ENCODE data around the gene GPR132. TPM values are rescaled to one million over a fixed set of nuclear protein-coding genes. Genes with fewer than 3 reads are reported as not detected.

Gene GPR132
- polyA plus RNA-seq, 2 of the 4 experiments (the other 2 are of a cell fraction): 0.18 to 0.19 TPM

DNA sequence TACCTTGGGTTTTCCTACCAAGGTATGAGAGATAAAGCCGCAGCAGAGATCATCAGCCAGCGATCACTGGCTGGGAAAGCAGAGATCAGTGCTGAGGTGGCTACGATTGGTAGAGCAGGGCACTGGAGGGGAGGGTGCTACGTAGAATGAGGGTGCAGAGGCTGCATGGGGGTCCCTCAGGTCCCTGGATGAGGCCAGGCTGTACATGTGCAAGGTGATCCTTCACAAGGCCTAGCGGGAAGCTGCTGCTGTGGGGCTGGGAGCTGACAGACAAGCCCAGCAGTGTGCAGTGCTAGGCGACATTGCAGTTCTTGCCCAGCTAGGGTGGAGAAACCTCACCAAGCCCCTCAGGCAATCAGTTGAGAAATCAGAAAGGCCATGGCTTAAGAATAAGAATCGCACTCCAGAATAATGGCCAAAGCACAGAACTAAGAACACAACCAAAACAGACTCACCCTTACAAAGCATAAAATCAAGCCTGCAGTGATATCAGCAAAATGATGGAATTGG, 37.2 kb upstream of the GPR132 start:
- CTCF ChIA-PET: interaction anchor here (0.9 to 1.5 kb wide), 4 partner anchors 8 to 12 kb away, joined by 3 to 6 read pairs (median 4); no protein-coding TSS in a partner anchor

DNA sequence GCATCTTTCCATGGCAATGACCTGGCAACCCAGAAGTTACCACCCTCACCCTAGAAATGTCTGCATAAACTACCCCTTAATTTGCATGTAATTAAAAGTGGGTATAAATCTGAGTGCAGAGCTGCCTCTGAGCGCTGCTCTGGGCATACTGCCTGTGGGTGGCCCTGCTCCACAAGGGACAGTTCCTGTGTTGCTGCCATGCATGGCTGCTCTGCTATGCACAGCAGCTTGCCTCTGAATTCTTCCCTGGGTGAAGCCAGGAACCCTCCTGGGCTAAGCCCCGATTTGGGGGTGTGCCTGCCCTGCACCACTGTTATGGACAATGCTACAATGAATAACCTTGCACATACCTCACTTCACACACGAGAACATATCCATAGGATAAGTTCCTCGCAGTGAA, 35.7 kb upstream of the GPR132 start:
- Histone ChIP-seq H3K4me2 (no peak overlapping the region), H3K9me3 (peaks cover 20% of the 10 kb centered on the region), H3K27ac (no peak overlapping the region), H3K4me3 (no peak overlapping the region), H3K4me1 (no peaks in the 10 kb centered on the region)
- DNase-seq (ENCODE audit: low read depth in 1 of 2, low spot score in 1 of 2) (no peak), FAIRE-seq (no peak), ATAC-seq (peak in 1 of 2 experiments; percentile 23; a peak in 1 of 6 replicates)
- CTCF ChIA-PET: no interaction called here
- POLR2A ChIA-PET: no interaction called here
- TF ChIP-seq EP300 (IDR thresholded peaks at IDR 0.05) (no peak), CBX2 (IDR thresholded peaks at IDR 0.05; ENCODE audit: borderline replicate concordance, low read depth) (no peak), CBX8 (IDR thresholded peaks at IDR 0.05) (no peak), RARB (CRISPR knock-in tag; IDR thresholded peaks at IDR 0.05) (no peak), NFE2L2 (conservative IDR thresholded peaks at IDR 0.05; ENCODE audit: low read length) (no peak), RFX5 (IDR thresholded peaks at IDR 0.05) (no peak), BHLHE40 (IDR thresholded peaks at IDR 0.05; ENCODE audit: low read depth, low read length) (no peak), POLR2A (IDR thresholded peaks at IDR 0.05; ENCODE audit: low read length) (no peak), SREBF2 (IDR thresholded peaks at IDR 0.05) (no peak), CEBPB (IDR thresholded peaks at IDR 0.05) (no peak), SMC3 (IDR thresholded peaks at IDR 0.05) (no peak), EHF (CRISPR knock-in tag; IDR thresholded peaks at IDR 0.05) (no peak), FOXS1 (CRISPR knock-in tag; IDR thresholded peaks at IDR 0.05) (no peak), BCL3 (IDR thresholded peaks at IDR 0.05) (no peak), ZSCAN20 (CRISPR knock-in tag; IDR thresholded peaks at IDR 0.05) (no peak), HOXB5 (CRISPR knock-in tag; IDR thresholded peaks at IDR 0.05) (no peak), MAX (IDR thresholded peaks at IDR 0.05) (no peak)
- TF ChIP-seq, protein P1, sequence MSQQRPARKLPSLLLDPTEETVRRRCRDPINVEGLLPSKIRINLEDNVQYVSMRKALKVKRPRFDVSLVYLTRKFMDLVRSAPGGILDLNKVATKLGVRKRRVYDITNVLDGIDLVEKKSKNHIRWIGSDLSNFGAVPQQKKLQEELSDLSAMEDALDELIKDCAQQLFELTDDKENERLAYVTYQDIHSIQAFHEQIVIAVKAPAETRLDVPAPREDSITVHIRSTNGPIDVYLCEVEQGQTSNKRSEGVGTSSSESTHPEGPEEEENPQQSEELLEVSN (IDR thresholded peaks at IDR 0.05; ENCODE audit: borderline replicate concordance, low read depth): no peak
- TF ChIP-seq, protein P2, sequence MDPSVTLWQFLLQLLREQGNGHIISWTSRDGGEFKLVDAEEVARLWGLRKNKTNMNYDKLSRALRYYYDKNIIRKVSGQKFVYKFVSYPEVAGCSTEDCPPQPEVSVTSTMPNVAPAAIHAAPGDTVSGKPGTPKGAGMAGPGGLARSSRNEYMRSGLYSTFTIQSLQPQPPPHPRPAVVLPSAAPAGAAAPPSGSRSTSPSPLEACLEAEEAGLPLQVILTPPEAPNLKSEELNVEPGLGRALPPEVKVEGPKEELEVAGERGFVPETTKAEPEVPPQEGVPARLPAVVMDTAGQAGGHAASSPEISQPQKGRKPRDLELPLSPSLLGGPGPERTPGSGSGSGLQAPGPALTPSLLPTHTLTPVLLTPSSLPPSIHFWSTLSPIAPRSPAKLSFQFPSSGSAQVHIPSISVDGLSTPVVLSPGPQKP (IDR thresholded peaks at IDR 0.05; ENCODE audit: low read depth, low read length): no peak
- TF ChIP-seq, protein P3, sequence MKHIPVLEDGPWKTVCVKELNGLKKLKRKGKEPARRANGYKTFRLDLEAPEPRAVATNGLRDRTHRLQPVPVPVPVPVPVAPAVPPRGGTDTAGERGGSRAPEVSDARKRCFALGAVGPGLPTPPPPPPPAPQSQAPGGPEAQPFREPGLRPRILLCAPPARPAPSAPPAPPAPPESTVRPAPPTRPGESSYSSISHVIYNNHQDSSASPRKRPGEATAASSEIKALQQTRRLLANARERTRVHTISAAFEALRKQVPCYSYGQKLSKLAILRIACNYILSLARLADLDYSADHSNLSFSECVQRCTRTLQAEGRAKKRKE (CRISPR knock-in tag; IDR thresholded peaks at IDR 0.05; ENCODE audit: low read depth): no peak
- WGBS (ENCODE audit: missing lambda C conversion rate): 66% methylated on average over 4 of the region's 4 CpGs

More for the DNA sequence above, 37.2 kb upstream of the GPR132 start:
- 82% methylated on average over 7 of the region's 7 CpGs for WGBS (ENCODE audit: missing lambda C conversion rate)
- H3K27ac ChIP-seq: no peak overlapping the region
- H3K4me2 ChIP-seq: no peak overlapping the region
- DNase-seq (ENCODE audit: low read depth in 1 of 2, low spot score in 1 of 2): no peak
- TF ChIP-seq ZSCAN20 (CRISPR knock-in tag; IDR thresholded peaks at IDR 0.05): no peak
- no peak for TF ChIP-seq JUNB (IDR thresholded peaks at IDR 0.05)
- TF ChIP-seq EHMT2 (IDR thresholded peaks at IDR 0.05; ENCODE audit: low read depth): no peak
- no peak for TF ChIP-seq TP53 (CRISPR knock-in tag; IDR thresholded peaks at IDR 0.05)
- TF ChIP-seq ESRRA (IDR thresholded peaks at IDR 0.05; ENCODE audit: borderline replicate concordance, low read length): no peak
- TF ChIP-seq, protein P4, sequence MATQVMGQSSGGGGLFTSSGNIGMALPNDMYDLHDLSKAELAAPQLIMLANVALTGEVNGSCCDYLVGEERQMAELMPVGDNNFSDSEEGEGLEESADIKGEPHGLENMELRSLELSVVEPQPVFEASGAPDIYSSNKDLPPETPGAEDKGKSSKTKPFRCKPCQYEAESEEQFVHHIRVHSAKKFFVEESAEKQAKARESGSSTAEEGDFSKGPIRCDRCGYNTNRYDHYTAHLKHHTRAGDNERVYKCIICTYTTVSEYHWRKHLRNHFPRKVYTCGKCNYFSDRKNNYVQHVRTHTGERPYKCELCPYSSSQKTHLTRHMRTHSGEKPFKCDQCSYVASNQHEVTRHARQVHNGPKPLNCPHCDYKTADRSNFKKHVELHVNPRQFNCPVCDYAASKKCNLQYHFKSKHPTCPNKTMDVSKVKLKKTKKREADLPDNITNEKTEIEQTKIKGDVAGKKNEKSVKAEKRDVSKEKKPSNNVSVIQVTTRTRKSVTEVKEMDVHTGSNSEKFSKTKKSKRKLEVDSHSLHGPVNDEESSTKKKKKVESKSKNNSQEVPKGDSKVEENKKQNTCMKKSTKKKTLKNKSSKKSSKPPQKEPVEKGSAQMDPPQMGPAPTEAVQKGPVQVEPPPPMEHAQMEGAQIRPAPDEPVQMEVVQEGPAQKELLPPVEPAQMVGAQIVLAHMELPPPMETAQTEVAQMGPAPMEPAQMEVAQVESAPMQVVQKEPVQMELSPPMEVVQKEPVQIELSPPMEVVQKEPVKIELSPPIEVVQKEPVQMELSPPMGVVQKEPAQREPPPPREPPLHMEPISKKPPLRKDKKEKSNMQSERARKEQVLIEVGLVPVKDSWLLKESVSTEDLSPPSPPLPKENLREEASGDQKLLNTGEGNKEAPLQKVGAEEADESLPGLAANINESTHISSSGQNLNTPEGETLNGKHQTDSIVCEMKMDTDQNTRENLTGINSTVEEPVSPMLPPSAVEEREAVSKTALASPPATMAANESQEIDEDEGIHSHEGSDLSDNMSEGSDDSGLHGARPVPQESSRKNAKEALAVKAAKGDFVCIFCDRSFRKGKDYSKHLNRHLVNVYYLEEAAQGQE (IDR thresholded peaks at IDR 0.05): no peak
- POLR2A ChIA-PET: interaction anchor here (0.9 kb wide), 1 partner anchor 8 kb away, joined by 3 read pairs; no protein-coding TSS in a partner anchor
- H3K4me3 ChIP-seq: no peak overlapping the region
- no peak; a peak in 1 of 6 replicates for ATAC-seq
- H3K9me3 ChIP-seq: peaks cover 20% of the 10 kb centered on the region
- FAIRE-seq: no peak
- H3K4me1 ChIP-seq: no peaks in the 10 kb centered on the region

All from A549 (cell line).